Muscle layer of duodenum (tissue), 2 donors: ENCODE results near the gene B4GALT1.

Experiments used
- H3K27ac ChIP-seq: one replicate; pipeline ENCODE4 v1.7.0; 2013; ENCODE audit warnings: mild to moderate bottlenecking, low read length
- H3K27me3 ChIP-seq: one replicate; pipeline ENCODE4 v1.7.0; 2013; ENCODE audit warnings: low read depth, mild to moderate bottlenecking, control low read depth, low read length
- H3K36me3 ChIP-seq, 2 donors: one replicate each; pipeline ENCODE4 v1.7.0; 2013; ENCODE audit warnings: low read length in 2 of 2, control low read depth in 1 of 2, mild to moderate bottlenecking in 1 of 2; ENCODE audit not compliant: insufficient read depth in 2 of 2, control insufficient read depth in 1 of 2
- H3K4me1 ChIP-seq, 2 donors: one replicate each; pipeline ENCODE4 v1.7.0; 2013; ENCODE audit warnings: low read length in 2 of 2, mild to moderate bottlenecking in 2 of 2, control low read depth in 1 of 2, moderate library complexity in 1 of 2; ENCODE audit not compliant: insufficient read depth in 2 of 2, control insufficient read depth in 1 of 2
- H3K4me3 ChIP-seq, 2 donors: one replicate each; pipeline ENCODE4 v1.7.0; 2013; ENCODE audit warnings: low read length in 2 of 2, low read depth in 1 of 2, mild to moderate bottlenecking in 1 of 2
- H3K9me3 ChIP-seq, 2 donors: one replicate each; pipeline ENCODE4 v1.7.0; 2013; ENCODE audit warnings: low read length in 2 of 2, control low read depth in 1 of 2, mild to moderate bottlenecking in 1 of 2; ENCODE audit not compliant: control insufficient read depth in 1 of 2
- donor health status: healthy.

Gene B4GALT1

DNA sequence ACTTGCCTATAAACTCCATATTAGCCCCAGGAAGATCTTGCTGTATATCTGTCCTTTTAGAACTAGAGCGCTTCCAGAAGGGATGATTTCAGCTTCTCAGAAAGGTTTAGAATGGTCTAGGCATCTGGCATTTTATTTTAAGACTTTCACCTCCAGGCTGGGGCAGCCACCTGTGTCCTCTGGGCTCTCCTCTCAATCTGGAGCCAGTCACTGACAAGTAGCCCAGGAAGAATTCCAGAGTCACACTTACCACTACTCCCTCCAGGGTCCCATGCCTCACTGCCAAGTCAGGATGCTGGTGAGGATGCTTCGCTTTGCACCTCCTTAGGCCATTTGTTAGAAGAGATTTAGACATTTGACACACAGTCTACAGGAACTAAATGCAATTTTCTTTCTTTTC, 20.8 kb downstream of the B4GALT1 start:
- Histone ChIP-seq H3K36me3 (no peaks in the 10 kb centered on the region), H3K27ac (no peak overlapping the region), H3K27me3 (no peaks in the 10 kb centered on the region), H3K4me3 (no peak overlapping the region), H3K9me3 (no peaks in the 10 kb centered on the region), H3K4me1 (peaks cover 22 to 38% of the 10 kb centered on the region in 2 donors)

DNA sequence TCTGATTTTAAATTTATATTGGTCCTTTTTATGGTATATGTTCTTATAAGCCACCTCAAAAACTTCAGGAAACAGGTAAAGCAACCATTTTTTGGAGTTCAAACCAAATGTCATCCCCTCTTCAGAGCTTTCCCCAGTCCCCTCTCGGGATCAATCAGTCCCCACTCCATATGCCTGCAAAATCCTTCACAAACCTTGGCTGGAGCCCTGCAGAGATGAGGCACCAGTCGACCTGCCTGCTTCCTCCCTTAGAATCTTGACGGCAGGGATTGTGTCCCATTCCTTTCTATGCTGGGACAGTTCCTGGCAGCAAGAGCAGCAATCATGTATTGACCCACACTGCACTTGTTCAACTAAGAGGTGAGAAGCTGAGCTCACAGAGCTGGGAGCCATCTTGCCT, 22.6 kb downstream of the B4GALT1 start:
- H3K9me3 ChIP-seq = no peaks in the 10 kb centered on the region
- peaks cover 30 to 46% of the 10 kb centered on the region in 2 donors for H3K4me1 ChIP-seq
- H3K27me3 ChIP-seq = no peaks in the 10 kb centered on the region
- no peaks in the 10 kb centered on the region for H3K36me3 ChIP-seq
- H3K27ac ChIP-seq = no peak overlapping the region
- no peak overlapping the region for H3K4me3 ChIP-seq

DNA sequence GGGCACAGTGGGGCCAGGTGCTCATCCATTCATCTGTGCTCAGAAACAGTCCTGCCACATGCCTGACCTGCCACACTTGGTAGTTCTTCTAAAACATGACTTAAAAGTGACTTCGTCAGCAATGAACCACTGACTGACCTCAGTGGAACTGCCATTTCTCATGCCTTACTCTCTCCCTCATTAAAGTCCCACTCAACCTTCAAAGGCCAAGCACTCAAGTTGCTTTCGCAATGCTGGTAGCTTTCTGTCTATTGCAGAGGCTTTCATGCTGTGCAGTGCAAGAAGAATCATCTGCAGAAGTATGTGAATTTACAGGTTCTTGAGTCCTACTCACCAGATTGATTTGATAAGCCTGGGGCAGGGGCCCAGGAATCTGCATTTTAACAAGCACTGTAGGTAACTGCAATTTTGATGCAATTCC, 23.9 kb downstream of the B4GALT1 start:
- no peaks in the 10 kb centered on the region for H3K27me3 ChIP-seq
- peaks cover 37 to 50% of the 10 kb centered on the region in 2 donors for H3K4me1 ChIP-seq
- H3K4me3 ChIP-seq = no peak overlapping the region
- H3K27ac ChIP-seq = no peak overlapping the region
- H3K36me3 ChIP-seq = no peaks in the 10 kb centered on the region
- H3K9me3 ChIP-seq = no peaks in the 10 kb centered on the region

DNA sequence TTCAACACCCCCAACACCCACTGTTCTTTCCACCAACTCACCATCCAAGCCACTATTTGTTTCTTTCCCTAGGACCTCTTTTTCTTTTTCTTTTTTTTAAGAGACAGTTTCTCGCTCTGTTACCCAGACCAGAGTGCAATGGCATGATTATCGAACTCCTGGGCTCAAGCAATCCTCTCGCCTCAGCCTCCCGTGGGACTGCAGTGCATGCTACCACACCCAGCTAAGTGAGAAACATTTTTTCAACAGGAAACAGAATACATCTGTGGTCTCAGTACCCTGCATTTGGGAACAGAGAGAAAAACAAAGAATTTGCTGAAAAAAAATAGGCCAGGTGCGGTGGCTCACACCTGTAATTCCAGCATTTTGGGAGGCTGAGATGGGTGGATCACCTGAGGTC, 24.6 kb downstream of the B4GALT1 start:
- no peak overlapping the region for H3K27ac ChIP-seq
- H3K9me3 ChIP-seq = no peaks in the 10 kb centered on the region
- no peaks in the 10 kb centered on the region for H3K36me3 ChIP-seq
- no peaks in the 10 kb centered on the region for H3K27me3 ChIP-seq
- H3K4me1 ChIP-seq = peaks cover 35 to 47% of the 10 kb centered on the region in 2 donors
- H3K4me3 ChIP-seq = no peak overlapping the region

DNA sequence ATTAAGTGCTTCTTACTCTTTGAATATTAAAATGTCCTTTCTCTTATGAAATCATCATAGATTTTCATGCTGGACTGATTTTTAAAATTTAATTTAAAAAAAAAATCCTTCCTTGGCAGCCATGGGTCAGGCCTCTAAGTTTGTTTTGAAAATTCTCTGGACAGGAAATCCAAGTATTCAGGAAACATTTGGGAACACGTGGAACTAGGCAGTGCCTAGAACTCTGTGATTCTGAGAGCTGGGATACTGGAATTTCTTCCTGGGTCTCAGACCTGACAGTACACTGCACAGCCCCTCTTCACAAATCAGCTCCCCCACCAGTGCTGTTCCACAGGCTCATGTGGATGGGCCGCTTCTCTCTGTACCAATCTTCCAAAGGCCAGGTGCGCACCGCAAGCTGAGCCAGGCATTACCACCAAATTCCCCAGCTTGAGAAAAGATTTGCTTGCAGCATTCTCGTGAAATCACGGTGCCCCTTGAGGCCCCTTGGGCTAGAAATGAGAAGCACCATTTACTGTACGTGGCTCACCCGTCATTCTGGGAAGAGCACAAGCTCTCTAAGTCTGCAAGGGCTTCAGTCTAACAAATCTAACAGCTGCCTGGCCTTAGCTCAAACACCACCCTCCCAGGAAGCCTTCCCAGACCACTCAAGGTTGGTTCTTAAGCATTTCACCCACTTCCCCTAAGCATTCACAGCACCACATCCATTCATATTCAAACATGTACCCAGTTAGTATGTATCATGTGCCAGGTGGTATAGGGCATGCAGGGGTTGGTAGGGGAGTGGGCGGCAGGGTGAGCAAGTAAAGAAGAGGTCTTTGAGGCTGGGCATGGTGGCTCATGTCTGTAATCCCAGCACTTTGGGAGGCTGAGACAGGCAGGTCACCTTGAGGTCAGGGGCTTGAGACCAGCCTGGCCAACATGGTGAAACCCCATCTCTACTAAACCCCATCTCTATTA, 26.5 kb downstream of the B4GALT1 start:
- H3K4me3 ChIP-seq = no peak overlapping the region
- no peaks in the 10 kb centered on the region for H3K36me3 ChIP-seq
- H3K9me3 ChIP-seq = no peaks in the 10 kb centered on the region
- no peaks in the 10 kb centered on the region for H3K27me3 ChIP-seq
- peaks cover 36 to 42% of the 10 kb centered on the region in 2 donors for H3K4me1 ChIP-seq
- H3K27ac ChIP-seq = peak overlapping the region; percentile 61

DNA sequence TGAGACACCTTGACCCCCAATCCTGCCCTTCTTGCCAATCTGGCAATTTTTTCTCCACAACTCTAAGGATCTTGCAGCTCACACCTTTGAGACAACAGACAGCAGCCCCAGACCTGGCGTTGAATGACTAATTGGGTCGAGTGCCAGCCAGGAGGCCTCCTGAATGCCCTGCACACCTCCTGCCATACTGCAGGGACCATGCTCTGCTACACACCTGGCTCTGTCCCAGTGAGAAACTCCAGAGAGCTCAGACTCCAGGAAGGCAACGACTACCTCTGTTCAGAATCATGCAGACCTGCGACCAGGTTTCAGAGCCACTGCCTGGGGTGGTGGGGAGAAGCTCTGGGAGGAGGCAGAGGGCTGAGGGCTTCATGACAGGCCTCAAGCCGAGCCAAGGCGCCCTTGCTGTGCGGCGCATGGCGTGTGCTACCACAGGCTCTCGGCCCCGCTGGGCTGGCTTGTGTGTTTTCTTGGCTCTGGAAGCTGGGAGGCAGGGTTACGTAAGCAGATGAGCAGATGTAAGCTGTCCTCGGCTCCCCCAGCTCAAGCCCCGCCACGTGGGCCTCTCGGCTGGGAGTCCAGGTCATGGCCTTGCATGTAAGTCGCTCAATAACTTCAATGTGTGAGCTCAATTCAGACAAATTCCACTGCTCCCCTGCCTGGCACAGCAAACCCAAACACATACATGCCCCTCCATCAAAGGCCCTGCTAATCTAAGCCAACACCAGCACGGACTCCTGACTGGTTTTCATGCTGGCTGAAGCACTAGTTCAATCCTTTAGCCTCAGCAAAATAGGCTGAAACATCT, 27.5 kb downstream of the B4GALT1 start:
- Histone ChIP-seq H3K36me3 (peaks cover 0 to 5% of the 10 kb centered on the region in 2 donors), H3K27ac (peak overlapping the region; percentile 61), H3K9me3 (no peaks in the 10 kb centered on the region), H3K4me3 (peak overlapping the region in 1 of 2 donors; percentile 6), H3K27me3 (no peaks in the 10 kb centered on the region), H3K4me1 (peaks cover 36 to 38% of the 10 kb centered on the region in 2 donors)

DNA sequence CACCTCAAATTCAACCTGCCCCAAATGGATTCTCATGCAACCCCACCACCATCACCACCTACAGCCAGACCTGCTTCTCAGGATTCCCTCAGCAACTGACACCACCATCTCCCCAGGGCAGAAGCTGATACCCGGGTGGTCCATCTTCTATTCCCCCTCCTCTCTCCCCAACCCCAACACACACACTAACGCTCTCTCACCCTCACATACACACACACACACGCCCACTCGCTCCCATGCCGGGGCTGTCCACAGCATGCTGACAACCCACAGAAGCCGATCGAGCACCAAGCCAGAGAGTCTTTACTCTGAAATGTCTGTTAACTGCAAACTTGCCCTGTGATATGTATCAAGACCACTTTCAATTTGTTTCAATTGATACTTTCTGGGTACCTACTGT, 28.4 kb downstream of the B4GALT1 start:
- Histone ChIP-seq H3K4me1 (peaks cover 36 to 37% of the 10 kb centered on the region in 2 donors), H3K27ac (no peak overlapping the region), H3K4me3 (no peak overlapping the region), H3K27me3 (no peaks in the 10 kb centered on the region), H3K36me3 (peaks cover 3 to 13% of the 10 kb centered on the region in 2 donors), H3K9me3 (no peaks in the 10 kb centered on the region)

DNA sequence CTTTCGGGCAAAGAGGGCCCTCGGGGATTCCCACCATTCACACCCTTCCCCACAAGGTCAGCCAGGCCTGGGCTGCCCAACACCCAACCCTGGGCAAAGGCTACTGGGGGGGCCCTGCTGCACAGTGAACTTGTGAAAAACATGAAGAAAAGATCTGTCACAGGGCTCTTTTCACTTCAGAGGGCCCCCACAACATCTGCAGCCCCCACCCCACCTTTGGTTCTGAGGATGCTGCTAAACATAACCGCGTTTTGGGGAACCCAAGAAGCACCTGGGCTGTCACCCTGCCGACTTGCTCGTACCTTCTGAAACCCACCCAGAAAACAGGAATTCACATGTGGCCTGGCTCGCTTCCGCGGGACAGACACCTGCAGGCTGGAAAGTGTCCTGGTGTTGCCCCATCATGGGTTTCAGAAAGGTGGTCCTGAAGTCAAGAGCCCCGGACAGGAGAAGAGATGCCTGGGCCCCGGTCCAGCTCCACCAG, 29.3 kb downstream of the B4GALT1 start:
- no peaks in the 10 kb centered on the region for H3K27me3 ChIP-seq
- H3K4me1 ChIP-seq = peaks cover 32 to 37% of the 10 kb centered on the region in 2 donors
- no peak overlapping the region for H3K27ac ChIP-seq
- no peaks in the 10 kb centered on the region for H3K9me3 ChIP-seq
- H3K36me3 ChIP-seq = peaks cover 10 to 13% of the 10 kb centered on the region in 2 donors
- H3K4me3 ChIP-seq = no peak overlapping the region

DNA sequence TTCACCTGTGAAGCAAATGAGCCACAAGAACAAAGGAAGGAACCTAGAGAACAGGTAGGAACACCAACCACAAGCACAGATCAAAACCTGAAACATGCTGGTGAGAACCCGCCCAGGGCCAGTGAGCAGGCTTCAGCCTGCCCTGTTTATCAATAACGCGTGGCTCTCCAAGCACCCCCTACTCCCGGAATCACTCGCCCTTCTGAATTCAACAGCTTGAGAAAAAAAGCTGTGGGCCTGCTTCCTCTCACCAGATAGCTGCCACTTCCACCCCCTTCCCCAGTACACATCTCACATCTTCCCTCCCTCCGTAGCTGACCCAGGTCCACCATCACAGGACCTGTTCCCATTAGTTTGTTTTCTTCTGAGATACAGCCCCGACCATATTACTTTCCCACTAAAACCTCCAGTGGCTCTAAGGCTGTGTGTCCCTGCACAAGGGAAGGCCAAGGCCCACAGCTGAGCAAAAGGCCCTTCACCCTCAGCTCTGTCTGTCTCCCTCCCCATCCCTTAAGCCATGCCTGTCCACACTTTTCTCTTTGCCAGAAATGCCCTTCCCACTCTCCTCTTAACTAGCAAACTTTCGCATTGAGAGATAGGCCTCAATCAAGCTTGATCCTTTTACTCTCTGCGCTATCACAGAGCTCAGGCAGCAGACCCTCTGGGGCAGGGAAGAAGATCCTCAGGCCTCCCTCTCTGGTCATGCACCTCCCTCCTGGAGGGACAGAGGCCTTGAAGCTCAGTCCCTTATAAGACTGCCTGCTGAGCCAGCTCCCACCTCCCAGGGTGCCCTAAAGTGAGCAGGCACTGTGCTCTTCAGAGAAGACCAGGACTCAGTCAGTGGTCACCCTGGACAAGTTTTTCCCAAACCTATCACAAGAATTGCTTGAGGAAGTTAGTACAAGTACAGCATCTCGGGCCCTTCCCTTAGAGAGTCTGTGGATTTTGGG, 30.1 kb downstream of the B4GALT1 start:
- Histone ChIP-seq H3K36me3 (peaks cover 10 to 17% of the 10 kb centered on the region in 2 donors), H3K27me3 (no peaks in the 10 kb centered on the region), H3K27ac (no peak overlapping the region), H3K9me3 (no peaks in the 10 kb centered on the region), H3K4me1 (peaks cover 32 to 37% of the 10 kb centered on the region in 2 donors), H3K4me3 (no peak overlapping the region)

DNA sequence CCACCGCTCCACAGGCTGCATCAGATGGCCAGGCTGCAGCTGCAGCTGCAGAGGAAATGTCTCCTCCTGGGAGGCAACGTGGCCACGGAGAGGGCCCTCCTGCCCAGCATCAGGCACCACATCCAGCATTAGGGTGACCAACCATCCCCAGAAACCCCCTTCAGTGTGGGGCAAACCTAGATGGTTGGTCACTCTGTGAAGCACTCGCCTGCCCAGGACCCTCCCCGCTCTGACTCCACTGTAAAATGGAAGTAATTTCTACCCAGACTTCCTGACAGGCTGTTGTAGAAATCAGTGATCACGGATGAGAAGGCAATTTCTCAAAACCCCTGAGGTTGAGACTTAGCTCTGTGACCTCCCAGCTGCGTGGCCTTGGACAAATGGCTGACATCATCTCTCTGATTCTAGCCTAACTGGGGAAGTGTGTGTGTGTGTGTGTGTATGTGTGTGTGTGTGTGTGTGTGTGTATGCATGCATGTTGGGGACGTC, 31.6 kb downstream of the B4GALT1 start:
- Histone ChIP-seq H3K27me3 (no peaks in the 10 kb centered on the region), H3K27ac (no peak overlapping the region), H3K4me1 (peaks cover 27 to 33% of the 10 kb centered on the region in 2 donors), H3K9me3 (no peaks in the 10 kb centered on the region), H3K4me3 (no peak overlapping the region), H3K36me3 (peaks cover 18 to 30% of the 10 kb centered on the region in 2 donors)
